ENCODE results near the gene CRELD1. TPM values are rescaled to one million over a fixed set of nuclear protein-coding genes. Genes with fewer than 3 reads are reported as not detected.

The CRELD1 gene
- total and polyA plus RNA-seq, 2 of the 13 experiments (the other 11 are each of a cell fraction or from before 2014, with no cell fraction given) = 27.1 to 61.9 TPM

DNA sequence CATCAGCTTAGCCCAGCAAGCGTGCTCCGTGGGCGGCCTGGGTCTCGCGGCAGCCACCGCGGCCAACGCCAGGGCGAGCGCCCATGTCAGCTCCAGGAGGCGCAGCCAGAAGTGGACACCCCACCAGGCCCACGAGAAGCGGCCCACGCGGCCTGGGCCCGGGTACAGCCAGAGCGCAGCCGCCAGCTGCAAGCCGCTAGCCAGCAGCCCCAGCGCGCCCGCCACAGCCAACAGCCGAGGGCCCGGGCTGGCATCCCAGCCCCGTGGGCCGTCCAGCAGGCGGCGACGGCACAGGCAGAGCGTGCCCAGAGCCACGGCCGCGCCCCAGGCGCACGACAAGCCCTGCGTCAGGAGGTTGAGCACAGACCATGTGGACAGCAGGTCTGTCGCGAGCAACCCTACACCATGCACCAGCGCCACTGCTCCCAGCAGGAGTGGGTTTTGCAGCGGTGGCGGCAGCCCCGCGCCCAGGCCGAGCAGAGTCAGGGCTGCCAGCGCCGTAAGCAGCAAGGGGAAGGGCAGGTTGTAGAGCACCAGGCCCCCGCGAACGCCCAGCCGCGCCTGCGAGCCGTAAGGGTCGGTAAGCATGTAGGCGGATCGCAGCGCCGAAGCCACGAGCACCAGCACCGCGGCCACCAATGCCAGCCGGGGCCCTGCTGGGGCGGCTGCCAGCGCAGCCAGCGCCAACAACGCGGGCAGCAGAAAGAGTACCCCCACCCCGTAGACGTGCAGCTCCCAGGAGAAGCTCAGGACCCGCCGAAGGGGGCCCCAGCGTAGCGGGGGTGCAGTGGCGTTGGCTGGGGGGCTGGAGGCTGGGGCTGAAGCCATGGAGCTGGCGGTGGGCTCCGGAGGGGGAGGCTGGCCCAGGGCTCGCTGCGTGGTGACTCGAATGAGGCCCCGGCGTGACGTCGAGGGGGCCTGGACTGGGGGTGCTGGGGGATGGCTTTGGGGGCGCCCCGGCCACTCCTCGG, 13.7 kb downstream of the CRELD1 start (continued):
- TF ChIP-seq ZBTB34 (CRISPR knock-in tag; IDR thresholded peaks at IDR 0.05) = peak; percentile 78; the same call in 1 of the 2 replicates
- peak; percentile 96 for TF ChIP-seq NR0B2 (CRISPR knock-in tag; IDR thresholded peaks at IDR 0.05)
- no peak for TF ChIP-seq RFX5 (IDR thresholded peaks at IDR 0.05; ENCODE audit: low read depth, low read length)
- no peak for TF ChIP-seq MAFK (conservative IDR thresholded peaks at IDR 0.05 in 1 of 2, IDR thresholded peaks at IDR 0.05 in 1 of 2; ENCODE audit: low read length in 2 of 2)
- TF ChIP-seq ZNF687 (CRISPR knock-in tag; IDR thresholded peaks at IDR 0.05) = peak; percentile 91
- no peak; the same call in 1 of the 2 replicates for TF ChIP-seq ZNF816 (CRISPR knock-in tag; IDR thresholded peaks at IDR 0.05; ENCODE audit: borderline replicate concordance)
- TF ChIP-seq, protein P1, sequence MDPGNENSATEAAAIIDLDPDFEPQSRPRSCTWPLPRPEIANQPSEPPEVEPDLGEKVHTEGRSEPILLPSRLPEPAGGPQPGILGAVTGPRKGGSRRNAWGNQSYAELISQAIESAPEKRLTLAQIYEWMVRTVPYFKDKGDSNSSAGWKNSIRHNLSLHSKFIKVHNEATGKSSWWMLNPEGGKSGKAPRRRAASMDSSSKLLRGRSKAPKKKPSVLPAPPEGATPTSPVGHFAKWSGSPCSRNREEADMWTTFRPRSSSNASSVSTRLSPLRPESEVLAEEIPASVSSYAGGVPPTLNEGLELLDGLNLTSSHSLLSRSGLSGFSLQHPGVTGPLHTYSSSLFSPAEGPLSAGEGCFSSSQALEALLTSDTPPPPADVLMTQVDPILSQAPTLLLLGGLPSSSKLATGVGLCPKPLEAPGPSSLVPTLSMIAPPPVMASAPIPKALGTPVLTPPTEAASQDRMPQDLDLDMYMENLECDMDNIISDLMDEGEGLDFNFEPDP (CRISPR knock-in tag; conservative IDR thresholded peaks at IDR 0.05) = 0 out of 2 replicates have a peak, but pooled peaks have one; percentile 13
- TF ChIP-seq ADNP (CRISPR knock-in tag; IDR thresholded peaks at IDR 0.05) = 0 out of 2 replicates have a peak, but pooled peaks have one; percentile 70
- peak; percentile 91; the same call in 1 of the 2 replicates for TF ChIP-seq GLI4 (CRISPR knock-in tag; IDR thresholded peaks at IDR 0.05; ENCODE audit: borderline replicate concordance)
- TF ChIP-seq FOXM1 (CRISPR knock-in tag; IDR thresholded peaks at IDR 0.05) = no peak
- TF ChIP-seq YEATS4 (CRISPR knock-in tag; IDR thresholded peaks at IDR 0.05; ENCODE audit: borderline replicate concordance) = peak; percentile 98
- peak; percentile 94 for TF ChIP-seq ATF7-NPFF (CRISPR knock-in tag; IDR thresholded peaks at IDR 0.05; ENCODE audit: low read depth)
- peak; percentile 18; the same call in 1 of the 2 replicates for TF ChIP-seq ZNF333 (CRISPR knock-in tag; IDR thresholded peaks at IDR 0.05; ENCODE audit: borderline replicate concordance)
- no peak for TF ChIP-seq NFIB (CRISPR knock-in tag; IDR thresholded peaks at IDR 0.05; ENCODE audit: borderline replicate concordance)
- 0 out of 2 replicates have a peak, but pooled peaks have one; percentile 20 for TF ChIP-seq ZMYM3 (CRISPR knock-in tag; IDR thresholded peaks at IDR 0.05)
- peak; percentile 47; the same call in 1 of the 2 replicates for TF ChIP-seq ZNF878 (CRISPR knock-in tag; IDR thresholded peaks at IDR 0.05)
- peak; percentile 80; the same call in 1 of the 2 replicates for TF ChIP-seq NCOA1 (CRISPR knock-in tag; IDR thresholded peaks at IDR 0.05)
- no peak for TF ChIP-seq FOXP1 (IDR thresholded peaks at IDR 0.05)
- TF ChIP-seq FOXP1 (CRISPR knock-in tag; IDR thresholded peaks at IDR 0.05) = no peak
